GM18507 (cell line): ENCODE measurements around the gene CLDN24.
A peak's percentile ranks its signal among the peaks of the same experiment; 100 is the strongest.

Experiments
- DNase-seq: peaks from one replicate; pipeline ENCODE4 v3.0.0; 2011; ENCODE audit warnings: low read depth; ENCODE audit not compliant: insufficient read length; ENCODE audit errors: extremely low spot score
- FAIRE-seq: peaks from 2 replicates; lab custom pipeline; 2011; peaks lifted over from hg19 to GRCh38; lab: Jason Lieb, UNC

The CLDN24 gene

DNA sequence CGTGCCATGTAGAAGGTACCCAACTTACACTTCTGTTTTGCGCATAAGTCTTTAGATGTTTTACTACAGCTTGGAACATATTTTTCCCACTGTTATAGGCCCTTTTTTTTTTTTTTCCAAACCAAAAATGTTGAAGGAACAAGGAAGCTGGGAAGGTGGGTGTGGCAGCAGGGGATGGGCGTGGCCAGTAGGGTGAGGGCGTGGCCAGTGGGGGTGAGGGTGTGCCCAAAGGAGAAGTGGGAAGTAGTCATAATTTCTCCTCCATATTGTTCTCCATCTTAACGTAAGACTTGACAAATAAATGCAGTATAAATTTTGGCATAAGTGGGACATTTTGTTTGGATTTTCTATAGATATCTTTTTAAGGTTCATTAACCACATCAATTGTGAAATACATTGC lies 32.5 kb downstream of the CLDN24 start:
- FAIRE-seq (no peak), DNase-seq (no peak)

DNA sequence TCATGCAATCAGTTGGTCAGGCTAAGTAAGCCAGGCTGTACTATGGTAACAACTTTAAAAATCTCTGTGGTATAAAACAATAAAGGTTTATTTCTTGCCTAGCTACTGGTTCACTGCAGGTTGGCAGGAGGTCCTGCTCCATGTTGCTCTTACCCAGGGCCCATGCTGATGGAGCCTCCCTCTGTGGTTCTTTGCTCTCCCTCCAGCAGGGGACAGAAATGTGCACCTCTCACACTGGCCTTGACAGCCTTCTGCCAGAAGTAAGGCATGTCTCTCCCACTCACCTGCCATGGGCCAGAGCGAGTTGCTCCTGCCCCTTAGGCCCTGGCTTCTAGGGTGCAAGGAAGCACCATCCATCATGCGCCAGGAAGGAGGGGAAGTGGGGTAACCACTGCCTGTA lies 33.3 kb downstream of the CLDN24 start:
- no peak for DNase-seq
- FAIRE-seq, result peak; percentile 60

DNA sequence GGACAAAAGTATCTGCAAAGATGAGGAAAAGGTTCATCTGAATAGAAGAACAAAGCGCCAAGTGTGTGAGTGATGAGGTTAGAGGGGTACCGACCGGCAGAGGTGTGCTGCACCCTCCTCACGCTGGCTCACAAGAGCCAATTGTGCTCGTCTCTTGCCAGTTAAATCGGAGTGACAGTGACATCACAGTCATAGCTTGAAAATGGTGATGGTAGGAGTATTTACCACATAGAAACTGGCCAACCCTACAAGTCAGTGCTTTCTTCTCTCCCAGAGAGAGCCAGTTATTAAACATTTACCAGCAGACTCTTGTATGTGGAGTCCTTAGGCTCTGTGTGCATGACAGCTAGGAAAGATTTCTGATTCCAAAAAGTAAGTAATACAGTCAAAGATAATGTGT lies 34.5 kb downstream of the CLDN24 start:
- no peak for DNase-seq
- FAIRE-seq, result peak; percentile 94

GRCh38 chr4:183287309-183287659 lies 34.9 kb downstream of the CLDN24 start:
- DNase-seq (peak; percentile 9), FAIRE-seq (no peak)

GRCh38 chr4:183286590-183287308 lies 35.5 kb downstream of the CLDN24 start:
- no peak for DNase-seq
- FAIRE-seq, result no peak

GRCh38 chr4:183285886-183286285 lies 36.3 kb downstream of the CLDN24 start:
- DNase-seq (no peak), FAIRE-seq (no peak)

- FAIRE-seq, result peak; percentile 12
- DNase-seq, result no peak
Observed at GRCh38 chr4:183284965-183285364, 37.3 kb downstream of the CLDN24 start.

DNA sequence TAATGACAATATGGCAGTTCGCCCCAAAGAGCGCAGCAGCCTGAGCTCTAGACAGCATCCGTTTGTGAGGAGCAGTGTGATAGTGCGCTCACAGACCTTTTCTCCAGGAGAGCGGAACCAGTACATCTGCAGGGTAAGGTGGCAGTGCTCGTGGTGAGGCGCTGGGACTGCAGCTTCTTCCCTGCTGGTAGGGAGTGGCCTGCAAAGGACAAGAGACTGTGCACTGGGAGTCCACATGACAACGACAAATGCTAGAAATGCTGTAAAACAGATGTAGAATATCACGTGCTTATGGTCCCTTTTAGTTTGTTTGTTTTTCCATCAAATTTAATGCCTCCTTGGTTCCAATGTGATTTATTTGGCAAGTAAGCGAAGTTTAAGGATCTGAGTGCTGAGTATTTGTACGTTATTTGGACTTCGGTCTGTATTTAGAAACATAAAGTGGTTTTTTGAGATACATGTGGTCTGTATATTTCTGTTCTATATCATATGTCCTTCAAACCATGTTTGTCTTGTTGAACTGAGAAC lies 37.9 kb downstream of the CLDN24 start:
- FAIRE-seq (no peak), DNase-seq (no peak)

DNA sequence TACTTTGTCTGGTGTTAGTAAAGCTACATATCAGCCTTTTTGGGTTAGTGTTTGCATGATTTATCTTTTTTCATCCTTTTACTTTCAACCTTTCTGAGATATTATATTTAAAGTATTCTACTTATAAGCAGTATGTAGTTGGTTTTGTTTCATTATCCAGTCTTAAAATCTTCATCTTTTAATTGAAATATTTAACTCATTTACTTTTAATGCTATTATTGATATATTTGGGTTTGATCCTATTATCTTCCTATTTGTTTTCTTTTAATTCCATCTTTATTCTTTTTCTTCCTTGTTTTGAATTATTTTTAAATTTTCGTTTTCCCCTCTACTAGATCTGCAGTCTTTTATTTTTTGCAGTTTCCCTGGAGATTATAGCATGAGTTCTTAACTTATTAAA lies 46.1 kb downstream of the CLDN24 start:
- DNase-seq (no peak), FAIRE-seq (no peak)

- no peak for DNase-seq
Observed at GRCh38 chr4:183272384-183272783, 49.8 kb downstream of the CLDN24 start.

More at GRCh38 chr4:183272384-183272783, 49.8 kb downstream of the CLDN24 start:
- FAIRE-seq, result no peak
